CD4-positive, CD25-positive, alpha-beta regulatory T cell (primary cell): Measurements from ENCODE around the gene TNS4. TPM values are rescaled to one million over a fixed set of nuclear protein-coding genes. Genes with fewer than 3 reads are reported as not detected.

Experiments
- ATAC-seq, 2 donors: fragments of 150-1000 bp; cut with Tn5 transposase; one replicate each; pipeline ENCODE4 v1.10.0; 2021; ENCODE audit warnings: low read depth in 2 of 2, moderate number of reproducible peaks in 2 of 2, moderate library complexity in 1 of 2
- DNase-seq, 3 donors: peaks; one replicate each; pipeline versions ENCODE4 v3.0.0 to v3.0.0-alpha.2; 2012 to 2022; ENCODE audit warnings: mixed read lengths in 1 of 3
- H3K27ac ChIP-seq: one replicate; pipeline ENCODE4 v1.7.0; 2013; ENCODE audit warnings: mild to moderate bottlenecking, low read length; ENCODE audit not compliant: insufficient read depth, poor library complexity, severe bottlenecking
- H3K27me3 ChIP-seq: one replicate; pipeline ENCODE4 v1.7.0; 2013; ENCODE audit warnings: low read length; ENCODE audit not compliant: control insufficient read depth, insufficient read depth
- H3K36me3 ChIP-seq: one replicate; pipeline ENCODE4 v1.7.0; 2013; ENCODE audit warnings: mild to moderate bottlenecking, low read length, moderate library complexity; ENCODE audit not compliant: control insufficient read depth, insufficient read depth
- H3K4me1 ChIP-seq: 2 replicates; pipeline ENCODE4 v1.7.0; 2013; ENCODE audit warnings: mild to moderate bottlenecking, low read length; ENCODE audit not compliant: insufficient read depth, control insufficient read depth, poor library complexity, severe bottlenecking
- H3K4me3 ChIP-seq: one replicate; pipeline ENCODE4 v1.7.0; 2013; ENCODE audit warnings: low read depth, mild to moderate bottlenecking, low read length, moderate library complexity
- H3K9me3 ChIP-seq, 2 experiments: 1 replicate in 1 of 2; 2 replicates in 1 of 2; pipeline ENCODE4 v1.7.0; 2013; ENCODE audit warnings: low read length in 2 of 2, mild to moderate bottlenecking in 1 of 2, moderate library complexity in 1 of 2; ENCODE audit not compliant: control insufficient read depth in 2 of 2
- H3K27ac Mint-ChIP-seq, 3 donors: one replicate each; pipeline ENCODE4 v1.8.0; 2020 to 2022; ENCODE audit warnings: mild to moderate bottlenecking in 3 of 3, mixed read lengths in 3 of 3, moderate library complexity in 2 of 3
- H3K27me3 Mint-ChIP-seq: one replicate; pipeline ENCODE4 v1.8.0; 2022; ENCODE audit warnings: mild to moderate bottlenecking, mixed read lengths
- H3K36me3 Mint-ChIP-seq: one replicate; pipeline ENCODE4 v1.8.0; 2020; ENCODE audit warnings: mixed read lengths
- H3K4me1 Mint-ChIP-seq, 4 donors: one replicate each; pipeline ENCODE4 v1.8.0; 2020 to 2022; ENCODE audit warnings: mixed read lengths in 4 of 4, mild to moderate bottlenecking in 1 of 4
- H3K4me3 Mint-ChIP-seq, 4 donors: one replicate each; pipeline ENCODE4 v1.8.0; 2020 to 2022; ENCODE audit warnings: mild to moderate bottlenecking in 4 of 4, mixed read lengths in 4 of 4, moderate library complexity in 3 of 4
- H3K9me3 Mint-ChIP-seq, 7 donors: one replicate each; pipeline ENCODE4 v1.8.0; 2020 to 2022; ENCODE audit warnings: mixed read lengths in 7 of 7, mild to moderate bottlenecking in 3 of 7, moderate library complexity in 2 of 7
- polyA plus RNA-seq, 4 donors: library from polyadenylated mRNA; unstranded; fragments of 300-500 nt; fragmentation: Illumina TruSeq; gene quantifications; one replicate each; pipeline ENCODE4 v1.2.3, GENCODE V29; 2021
- total RNA-seq: library from RNA; stranded (reverse); gene quantifications from one replicate; pipeline ENCODE4 v1.2.3, GENCODE V29; 2022

TNS4 gene
- total and polyA plus RNA-seq, 5 donors from 2014 or later: 0.16 to 1.1 TPM; not detected in 3

GRCh38 chr17:40511136-40511535 lies 9.7 kb upstream of the TNS4 start:
- no peak for ATAC-seq
- H3K4me1 ChIP-seq: peaks cover 16% of the 10 kb centered on the region

DNA sequence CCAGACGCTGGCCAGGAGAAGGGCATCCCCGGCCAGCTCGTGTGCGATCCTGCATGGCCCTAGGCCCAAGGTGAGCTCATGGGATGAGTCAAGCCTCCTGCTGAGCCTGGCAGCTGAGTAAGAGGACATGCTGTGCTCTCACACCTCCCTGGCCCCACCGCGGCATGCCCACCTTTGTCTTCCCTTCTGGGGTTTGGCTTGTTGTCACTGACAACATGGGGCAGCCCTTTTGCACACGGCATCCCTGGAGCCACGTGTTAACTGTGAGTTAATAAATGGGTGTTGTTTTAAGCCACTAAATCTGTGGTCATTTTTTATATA lies 8.9 kb upstream of the TNS4 start:
- peaks cover under 1% of the 10 kb centered on the region for H3K27me3 ChIP-seq
- no peaks in the 10 kb centered on the region for H3K36me3 ChIP-seq
- no peaks in the 10 kb centered on the region for H3K9me3 ChIP-seq
- no peak overlapping the region for H3K4me3 ChIP-seq
- Mint-ChIP-seq H3K36me3 (no peaks in the 10 kb centered on the region), H3K27me3 (peaks cover 19% of the 10 kb centered on the region), H3K9me3 (no peaks in the 10 kb centered on the region), H3K27ac (no peak overlapping the region), H3K4me1 (peaks cover 0 to 18% (median 17%) of the 10 kb centered on the region in 4 donors), H3K4me3 (no peak overlapping the region)
- DNase-seq: no peak
- peaks cover 7% of the 10 kb centered on the region for H3K4me1 ChIP-seq
- no peak overlapping the region for H3K27ac ChIP-seq
- ATAC-seq: no peak

More at GRCh38 chr17:40511136-40511535, 9.7 kb upstream of the TNS4 start:
- Mint-ChIP-seq H3K9me3 (no peaks in the 10 kb centered on the region), H3K27ac (no peak overlapping the region), H3K36me3 (no peaks in the 10 kb centered on the region), H3K27me3 (peaks cover 22% of the 10 kb centered on the region), H3K4me3 (no peak overlapping the region), H3K4me1 (peaks cover 0 to 27% (median 23%) of the 10 kb centered on the region in 4 donors)
- no peaks in the 10 kb centered on the region for H3K9me3 ChIP-seq
- no peak overlapping the region for H3K27ac ChIP-seq
- H3K27me3 ChIP-seq: peaks cover 1% of the 10 kb centered on the region
- no peak for DNase-seq
- H3K4me3 ChIP-seq: no peak overlapping the region
- no peaks in the 10 kb centered on the region for H3K36me3 ChIP-seq

GRCh38 chr17:40509626-40510327 lies 8.4 kb upstream of the TNS4 start:
- H3K36me3 Mint-ChIP-seq: no peaks in the 10 kb centered on the region
- peaks cover 2% of the 10 kb centered on the region for H3K4me1 ChIP-seq
- H3K4me1 Mint-ChIP-seq: peaks cover 0 to 18% (median 13%) of the 10 kb centered on the region in 4 donors
- H3K27me3 Mint-ChIP-seq: peaks cover 17% of the 10 kb centered on the region
- no peaks in the 10 kb centered on the region for H3K27me3 ChIP-seq
- no peak overlapping the region for H3K27ac ChIP-seq
- H3K4me3 Mint-ChIP-seq: no peak overlapping the region
- DNase-seq: no peak
- no peaks in the 10 kb centered on the region for H3K9me3 ChIP-seq
- no peak overlapping the region for H3K4me3 ChIP-seq
- no peak overlapping the region for H3K27ac Mint-ChIP-seq
- no peaks in the 10 kb centered on the region for H3K36me3 ChIP-seq
- ATAC-seq: no peak
- no peaks in the 10 kb centered on the region for H3K9me3 Mint-ChIP-seq

GRCh38 chr17:40506786-40507185 lies 5.4 kb upstream of the TNS4 start:
- peaks cover 12% of the 10 kb centered on the region for H3K27me3 Mint-ChIP-seq
- Histone ChIP-seq H3K4me3 (no peak overlapping the region), H3K9me3 (no peaks in the 10 kb centered on the region), H3K27ac (no peak overlapping the region), H3K36me3 (no peaks in the 10 kb centered on the region), H3K27me3 (no peaks in the 10 kb centered on the region), H3K4me1 (no peaks in the 10 kb centered on the region)
- no peaks in the 10 kb centered on the region for H3K9me3 Mint-ChIP-seq
- H3K36me3 Mint-ChIP-seq: no peaks in the 10 kb centered on the region
- ATAC-seq: no peak
- H3K27ac Mint-ChIP-seq: no peak overlapping the region
- no peak overlapping the region for H3K4me3 Mint-ChIP-seq
- DNase-seq: no peak
- H3K4me1 Mint-ChIP-seq: peaks cover 0 to 4% (median 2%) of the 10 kb centered on the region in 4 donors

DNA sequence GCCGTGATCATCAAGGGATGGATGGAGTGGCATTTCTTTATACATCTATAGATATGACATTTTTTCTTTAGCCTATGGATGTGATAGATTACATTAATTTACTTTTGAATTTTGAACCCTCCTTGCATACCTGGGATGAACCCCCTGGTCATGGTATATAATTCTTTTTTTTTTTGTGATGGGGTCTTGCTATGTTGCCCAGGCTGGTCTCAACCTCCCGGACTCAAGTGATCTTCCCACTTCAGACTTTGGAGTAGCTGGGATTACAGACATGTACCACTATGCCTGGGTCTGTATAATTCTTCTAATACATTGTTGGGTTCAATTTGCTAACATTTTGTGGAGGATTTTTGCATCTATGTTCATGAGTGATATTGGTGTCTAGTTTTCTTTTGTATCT lies 1.7 kb upstream of the TNS4 start:
- H3K27ac Mint-ChIP-seq: peak overlapping the region in 1 of 3 donors; percentile 11
- peaks cover 0 to 4% (median under 1%) of the 10 kb centered on the region in 4 donors for H3K4me1 Mint-ChIP-seq
- no peaks in the 10 kb centered on the region for H3K9me3 Mint-ChIP-seq
- no peak overlapping the region for H3K4me3 ChIP-seq
- no peak overlapping the region for H3K4me3 Mint-ChIP-seq
- H3K9me3 ChIP-seq: no peaks in the 10 kb centered on the region
- DNase-seq: no peak
- H3K4me1 ChIP-seq: no peaks in the 10 kb centered on the region
- no peaks in the 10 kb centered on the region for H3K27me3 Mint-ChIP-seq
- no peaks in the 10 kb centered on the region for H3K27me3 ChIP-seq
- ATAC-seq: no peak
- no peaks in the 10 kb centered on the region for H3K36me3 Mint-ChIP-seq
- no peak overlapping the region for H3K27ac ChIP-seq
- no peaks in the 10 kb centered on the region for H3K36me3 ChIP-seq

GRCh38 chr17:40502716-40503115 lies 1.3 kb upstream of the TNS4 start:
- no peaks in the 10 kb centered on the region for H3K27me3 ChIP-seq
- Mint-ChIP-seq H3K4me3 (no peak overlapping the region), H3K36me3 (no peaks in the 10 kb centered on the region), H3K27ac (no peak overlapping the region), H3K27me3 (no peaks in the 10 kb centered on the region), H3K9me3 (no peaks in the 10 kb centered on the region), H3K4me1 (peaks cover 0 to 4% (median under 1%) of the 10 kb centered on the region in 4 donors)
- DNase-seq: no peak
- no peaks in the 10 kb centered on the region for H3K4me1 ChIP-seq
- no peak overlapping the region for H3K4me3 ChIP-seq
- no peaks in the 10 kb centered on the region for H3K36me3 ChIP-seq
- H3K27ac ChIP-seq: no peak overlapping the region
- no peak for ATAC-seq
- no peaks in the 10 kb centered on the region for H3K9me3 ChIP-seq

DNA sequence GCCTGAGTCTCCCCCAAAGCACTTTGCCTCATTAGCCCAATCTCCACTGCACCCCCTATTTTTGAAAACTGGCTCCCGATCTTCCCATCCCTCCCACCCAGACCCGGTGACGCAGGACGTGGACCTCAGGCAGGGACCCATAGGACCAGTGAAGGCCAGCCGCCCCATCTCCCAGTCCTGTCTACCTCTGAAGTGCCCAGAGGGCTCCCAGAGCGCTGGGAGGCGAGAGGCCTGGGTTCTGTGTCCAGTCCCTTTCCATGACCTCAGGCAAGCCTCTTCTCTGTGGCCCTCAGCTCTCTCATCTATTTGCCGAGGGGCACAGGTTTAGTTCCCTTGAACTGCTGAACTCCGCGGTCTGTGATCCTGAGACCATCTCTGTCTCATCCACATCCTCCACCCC lies 714 bp downstream of the TNS4 start:
- Histone ChIP-seq H3K27ac (no peak overlapping the region), H3K4me3 (no peak overlapping the region), H3K36me3 (no peaks in the 10 kb centered on the region), H3K27me3 (no peaks in the 10 kb centered on the region), H3K4me1 (no peaks in the 10 kb centered on the region), H3K9me3 (no peaks in the 10 kb centered on the region)
- no peaks in the 10 kb centered on the region for H3K36me3 Mint-ChIP-seq
- peaks cover 0 to 4% (median 0%) of the 10 kb centered on the region in 4 donors for H3K4me1 Mint-ChIP-seq
- H3K27me3 Mint-ChIP-seq: no peaks in the 10 kb centered on the region
- H3K9me3 Mint-ChIP-seq: peaks cover 0 to 1% (median 0%) of the 10 kb centered on the region in 7 donors
- no peak overlapping the region for H3K4me3 Mint-ChIP-seq
- ATAC-seq (no peak), DNase-seq (no peak)
- H3K27ac Mint-ChIP-seq: no peak overlapping the region

DNA sequence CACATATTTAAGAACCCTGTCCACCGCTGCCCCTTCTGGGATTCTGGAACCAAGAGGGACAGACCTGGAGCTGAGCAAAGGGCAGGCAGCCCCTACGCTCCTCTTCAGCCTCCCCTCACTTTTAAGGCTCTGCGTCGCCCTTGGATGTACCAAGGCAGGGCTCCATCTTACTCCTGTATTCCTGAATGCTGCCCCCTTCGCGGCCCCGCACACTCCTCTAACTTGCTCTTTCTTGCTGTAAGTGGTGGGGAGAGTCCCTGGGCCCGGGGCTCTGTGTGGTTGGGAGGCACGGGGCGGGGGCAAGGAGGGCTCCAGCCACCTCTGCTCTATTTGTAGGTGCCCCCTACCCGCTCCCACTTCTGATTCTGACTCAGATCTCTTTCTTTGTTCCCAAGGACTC lies 1.2 kb downstream of the TNS4 start:
- H3K27ac ChIP-seq: no peak overlapping the region
- DNase-seq (no peak), ATAC-seq (no peak)
- Mint-ChIP-seq H3K4me3 (no peak overlapping the region), H3K27ac (no peak overlapping the region), H3K9me3 (peaks cover 0 to 1% (median 0%) of the 10 kb centered on the region in 7 donors), H3K4me1 (peaks cover 0 to 2% (median 0%) of the 10 kb centered on the region in 4 donors), H3K36me3 (no peaks in the 10 kb centered on the region), H3K27me3 (no peaks in the 10 kb centered on the region)
- no peaks in the 10 kb centered on the region for H3K27me3 ChIP-seq
- no peaks in the 10 kb centered on the region for H3K36me3 ChIP-seq
- H3K4me1 ChIP-seq: no peaks in the 10 kb centered on the region
- no peak overlapping the region for H3K4me3 ChIP-seq
- H3K9me3 ChIP-seq: no peaks in the 10 kb centered on the region
